SIG-M5 treated with dmso at 0.1 percent for 504 hours (cell line): ENCODE data around the gene SETD1B.
A peak's percentile ranks its signal among the peaks of the same experiment; 100 is the strongest.

ENCODE experiments used
- DNase-seq: peaks from one replicate; lab custom pipeline; 2025; ENCODE audit not compliant: unreplicated experiment; lab: John Stamatoyannopoulos, UW

Gene SETD1B

DNA sequence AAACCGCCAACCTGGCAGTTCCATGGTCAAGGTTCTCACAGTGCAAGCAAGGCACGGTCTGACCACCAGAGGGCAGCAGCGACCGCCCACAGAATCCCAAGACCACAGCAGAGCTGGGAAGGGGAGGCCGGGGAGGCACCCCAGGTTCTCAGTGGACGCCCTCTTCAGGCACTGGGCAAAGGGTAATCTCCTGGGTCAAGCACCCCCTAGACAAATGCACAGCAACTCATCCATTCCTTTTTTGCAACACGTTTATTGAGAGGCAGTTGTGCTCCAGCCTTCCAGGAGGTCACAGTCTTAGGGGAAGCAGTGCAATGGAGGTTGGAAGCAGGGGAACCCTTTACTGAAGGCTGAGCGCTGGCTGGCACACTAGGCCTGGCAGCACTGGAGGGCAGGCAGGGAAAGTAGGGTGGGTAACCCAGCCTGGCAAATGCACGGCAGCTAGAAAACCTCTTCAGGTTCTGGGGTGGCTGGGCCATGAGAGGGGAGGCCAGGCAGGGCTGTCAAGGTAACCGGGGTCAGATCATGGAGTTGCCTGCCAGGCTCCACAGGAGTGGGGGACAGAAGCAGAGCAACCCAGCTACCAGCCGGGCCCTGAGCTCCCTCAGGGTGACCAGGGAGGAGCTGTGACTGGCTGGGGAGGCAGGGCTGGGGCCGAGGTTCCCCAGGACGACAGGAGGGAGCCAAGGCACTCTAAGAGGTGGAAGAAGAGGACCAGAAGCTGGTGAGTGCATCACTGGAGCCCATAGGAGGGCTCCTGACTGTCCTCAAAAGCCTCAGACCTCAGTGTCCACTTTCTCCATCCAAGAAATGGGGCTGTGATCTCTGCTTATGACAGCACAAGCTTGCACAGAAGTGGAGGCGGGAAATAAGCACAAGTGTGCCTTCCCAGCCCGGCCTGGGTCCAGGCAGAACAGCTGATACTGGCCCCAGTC, 8.5 kb upstream of the SETD1B start:
- DNase-seq = peak; percentile 70

DNA sequence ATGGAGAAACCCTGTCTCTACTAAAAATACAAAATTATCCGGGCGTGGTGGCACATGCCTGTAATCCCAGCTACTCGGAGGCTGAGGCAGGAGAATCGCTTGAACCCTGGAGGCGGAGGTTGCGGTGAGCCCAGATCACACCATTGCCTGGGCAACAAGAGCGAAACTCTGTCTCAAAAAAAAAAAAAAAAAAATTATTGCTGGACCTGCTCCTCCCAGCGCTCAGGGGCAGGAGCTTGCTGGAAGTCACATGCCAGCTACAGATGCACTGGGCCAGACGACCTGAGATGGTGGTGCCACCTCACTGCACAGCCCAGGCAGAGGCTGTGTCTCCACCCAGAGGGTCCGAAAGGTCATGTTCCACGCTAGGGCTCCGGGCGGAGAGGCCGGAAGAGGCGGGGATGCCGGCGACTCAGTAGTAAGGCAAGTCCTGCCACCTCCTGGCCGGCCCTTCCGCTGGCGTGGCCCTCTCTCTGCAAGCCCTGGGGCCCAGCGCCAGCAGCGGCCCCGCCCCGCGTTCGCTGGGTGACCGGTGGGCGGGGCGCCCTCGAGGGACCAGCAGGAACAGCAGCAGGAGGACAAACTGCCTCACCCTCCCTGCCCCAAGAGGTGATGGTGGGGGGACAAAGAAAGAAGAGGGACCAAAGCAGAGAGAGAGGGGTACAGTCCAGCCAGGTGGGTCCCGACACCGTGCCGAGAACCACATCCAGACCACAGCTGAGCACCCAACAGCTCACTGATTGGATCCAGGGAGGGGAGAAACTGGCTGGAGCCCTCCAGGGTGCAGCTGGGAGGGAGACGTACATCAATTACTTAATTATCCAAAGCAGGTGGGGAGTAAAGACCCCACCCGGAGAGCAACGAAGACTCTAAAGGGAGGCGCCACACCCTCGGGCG, 6.7 kb upstream of the SETD1B start:
- peak; percentile 73 for DNase-seq

DNA sequence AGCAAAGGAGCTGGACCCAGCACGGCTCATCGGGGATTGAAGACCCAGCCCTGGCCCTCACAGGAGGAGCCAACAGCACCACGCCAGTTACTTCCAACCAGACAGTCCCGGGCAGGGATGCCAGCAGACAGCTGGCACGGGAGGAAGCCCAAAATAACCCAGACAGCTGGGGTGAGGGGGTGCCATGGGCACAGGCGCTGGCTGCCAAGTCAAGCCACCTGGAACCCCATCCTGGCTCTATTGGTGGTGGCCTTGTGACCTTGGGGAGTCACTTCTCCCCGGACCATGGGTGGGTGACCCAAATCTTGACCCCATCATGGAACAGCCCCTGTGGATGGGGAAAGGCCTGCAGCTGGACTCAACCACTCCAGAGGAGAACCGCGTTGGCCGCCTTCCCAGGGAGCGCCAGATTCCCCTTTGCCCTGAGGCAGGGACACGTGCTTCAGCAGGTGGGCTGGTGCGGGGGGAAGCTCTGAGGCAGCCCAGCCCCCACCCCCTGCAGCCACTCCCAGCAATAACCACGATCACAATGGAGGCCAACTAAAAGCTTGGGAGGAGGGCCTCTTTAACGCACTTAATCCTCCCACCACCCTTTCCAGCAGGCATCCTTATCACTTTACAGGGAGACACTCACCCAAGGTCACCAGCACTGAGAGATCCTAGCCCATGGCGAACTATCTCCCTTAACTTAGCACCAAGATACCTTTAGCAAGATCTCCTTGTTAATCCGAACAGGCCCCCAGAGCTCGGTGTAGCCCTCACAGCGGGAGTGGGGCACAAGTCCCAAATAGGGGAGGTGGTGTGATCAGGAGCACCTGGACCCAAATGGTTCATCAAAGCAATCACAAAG, 5.6 kb upstream of the SETD1B start:
- DNase-seq = no peak

DNA sequence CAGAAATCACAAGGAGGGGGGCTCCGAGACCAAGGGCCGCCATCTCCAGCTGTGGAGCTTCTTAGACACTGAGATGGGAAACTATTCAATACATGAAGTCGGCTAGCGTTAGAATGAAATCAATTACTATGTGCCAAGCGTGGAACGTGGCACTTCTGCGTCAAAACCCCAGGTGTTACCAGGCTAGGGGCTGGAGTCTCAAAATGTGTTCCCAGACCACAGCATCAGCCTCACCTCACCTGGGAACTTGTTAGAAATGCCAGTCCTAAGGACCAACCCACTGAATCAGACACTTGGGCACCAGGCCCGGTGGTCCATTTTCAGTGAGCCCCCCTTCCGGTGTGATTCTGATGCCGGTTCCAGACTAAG, 5.0 kb upstream of the SETD1B start:
- DNase-seq = no peak

DNA sequence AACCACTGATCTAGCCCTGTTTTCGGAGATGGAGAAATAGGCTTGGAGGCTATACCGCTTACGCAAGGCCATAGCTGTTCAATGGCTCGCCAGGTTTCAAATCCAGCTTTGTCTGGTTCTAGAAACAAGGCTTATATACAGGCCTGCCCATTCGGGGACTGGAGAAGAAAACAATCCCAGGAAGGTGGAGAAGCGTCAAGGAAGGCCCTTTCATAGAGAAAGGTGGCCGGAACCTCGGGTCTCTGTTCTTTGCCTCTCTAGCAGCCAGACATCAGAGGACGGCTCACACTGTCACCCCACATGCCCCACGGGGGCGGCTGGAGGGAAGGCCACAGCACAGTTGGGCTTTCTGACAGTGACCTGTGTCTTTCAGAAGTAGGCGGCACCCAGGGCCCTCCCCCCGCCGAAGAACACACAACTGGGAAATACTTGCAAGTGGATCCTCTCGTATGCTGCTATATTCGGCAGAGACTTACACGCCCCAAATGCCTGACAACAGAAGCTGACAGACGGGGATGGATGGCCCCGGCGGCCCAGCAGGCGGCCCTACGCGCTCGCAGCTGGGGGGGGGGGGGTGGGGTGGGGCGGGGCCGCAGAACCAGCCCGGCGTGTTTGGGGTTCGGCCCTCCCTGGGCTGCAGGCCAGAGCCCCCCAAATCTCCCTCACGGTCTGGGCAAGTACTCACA, 4.5 kb upstream of the SETD1B start:
- DNase-seq = peak; percentile 95

DNA sequence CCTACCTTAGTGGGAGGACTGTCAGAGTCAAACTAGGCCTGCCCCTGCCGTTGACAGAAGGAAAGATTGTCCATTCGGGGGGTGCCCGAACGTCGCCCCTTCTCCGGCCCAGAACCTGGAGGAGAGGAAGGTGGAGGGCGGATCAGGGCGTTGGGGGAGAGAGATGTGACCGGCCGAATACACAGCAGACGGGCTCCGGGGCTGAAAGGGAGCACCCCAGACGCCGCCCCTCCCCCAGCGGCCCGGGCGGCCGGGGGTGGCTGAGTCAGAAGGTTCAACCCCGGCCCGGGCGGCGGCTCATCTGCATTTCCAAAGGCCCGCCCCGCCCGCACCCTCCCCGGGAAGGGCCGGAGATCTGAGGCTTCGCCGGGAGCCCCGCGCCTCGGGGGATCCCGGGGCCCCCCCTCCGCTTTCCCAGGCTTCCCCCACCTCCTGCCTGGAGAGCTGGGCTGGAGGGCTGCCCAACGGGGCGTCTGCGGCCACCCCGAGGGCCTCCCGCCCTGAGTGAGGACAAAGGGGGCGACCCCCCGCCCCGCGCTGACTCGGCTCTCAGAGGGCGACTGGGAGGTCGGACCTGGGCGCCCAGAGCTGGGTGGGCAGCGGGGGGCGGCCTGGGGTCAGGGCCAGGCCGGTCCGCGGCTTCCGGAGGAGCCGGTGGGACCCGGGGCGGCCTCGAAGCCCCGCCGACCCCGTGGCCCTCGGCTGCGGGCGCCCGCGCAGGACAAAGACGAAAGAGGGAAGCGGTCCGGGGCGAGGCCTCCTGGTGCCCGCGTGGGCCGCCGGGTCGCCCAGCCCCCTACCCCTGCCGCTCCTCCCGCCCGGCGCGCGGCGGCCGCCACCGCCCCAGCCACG, 3.7 kb upstream of the SETD1B start:
- DNase-seq = peak; percentile 88

DNA sequence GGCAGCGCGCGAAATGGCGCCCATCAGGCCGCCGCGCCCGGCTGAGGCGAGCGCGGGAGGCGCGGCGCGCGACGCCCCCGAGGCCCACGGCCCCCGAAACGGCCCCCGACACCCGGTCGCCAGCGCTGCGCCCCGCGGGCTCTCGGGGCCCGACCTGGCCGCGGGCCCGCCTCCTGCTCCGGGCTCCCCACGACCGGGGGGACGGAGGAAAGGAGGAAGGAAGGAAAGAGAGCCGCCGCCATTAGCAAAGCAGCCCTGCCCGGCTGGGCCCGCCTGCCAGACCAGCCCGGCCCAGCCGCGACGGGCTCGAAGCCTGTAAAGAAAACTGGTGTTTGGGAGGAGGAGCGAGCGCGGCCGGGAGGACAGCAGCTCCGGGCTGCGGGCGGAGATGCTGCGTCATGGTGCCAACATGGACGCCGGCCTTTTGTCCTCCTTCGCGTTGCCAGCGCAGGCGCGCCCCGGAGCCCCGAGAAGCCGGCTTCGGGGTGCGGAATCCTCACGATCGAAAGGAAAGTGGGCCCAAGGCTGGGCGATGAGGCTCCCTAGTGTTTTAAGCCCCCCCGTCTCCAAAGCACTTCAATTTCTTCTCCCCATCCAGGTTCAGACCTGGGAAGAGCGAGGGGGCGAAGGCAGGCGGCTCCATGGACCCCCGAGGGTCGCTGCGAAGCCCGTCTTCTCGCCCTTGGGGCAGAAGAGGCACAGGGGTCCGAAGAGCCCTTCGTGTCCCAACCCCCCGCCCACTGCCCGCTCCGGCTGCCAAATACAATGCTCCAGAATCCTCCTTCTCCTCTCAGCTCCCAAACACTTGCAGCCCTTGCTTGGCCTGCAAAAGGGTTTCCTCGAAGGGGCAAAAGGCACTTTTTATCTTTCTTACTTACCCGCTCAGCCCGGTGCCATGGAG, 2.9 kb upstream of the SETD1B start:
- peak; percentile 50 for DNase-seq

DNA sequence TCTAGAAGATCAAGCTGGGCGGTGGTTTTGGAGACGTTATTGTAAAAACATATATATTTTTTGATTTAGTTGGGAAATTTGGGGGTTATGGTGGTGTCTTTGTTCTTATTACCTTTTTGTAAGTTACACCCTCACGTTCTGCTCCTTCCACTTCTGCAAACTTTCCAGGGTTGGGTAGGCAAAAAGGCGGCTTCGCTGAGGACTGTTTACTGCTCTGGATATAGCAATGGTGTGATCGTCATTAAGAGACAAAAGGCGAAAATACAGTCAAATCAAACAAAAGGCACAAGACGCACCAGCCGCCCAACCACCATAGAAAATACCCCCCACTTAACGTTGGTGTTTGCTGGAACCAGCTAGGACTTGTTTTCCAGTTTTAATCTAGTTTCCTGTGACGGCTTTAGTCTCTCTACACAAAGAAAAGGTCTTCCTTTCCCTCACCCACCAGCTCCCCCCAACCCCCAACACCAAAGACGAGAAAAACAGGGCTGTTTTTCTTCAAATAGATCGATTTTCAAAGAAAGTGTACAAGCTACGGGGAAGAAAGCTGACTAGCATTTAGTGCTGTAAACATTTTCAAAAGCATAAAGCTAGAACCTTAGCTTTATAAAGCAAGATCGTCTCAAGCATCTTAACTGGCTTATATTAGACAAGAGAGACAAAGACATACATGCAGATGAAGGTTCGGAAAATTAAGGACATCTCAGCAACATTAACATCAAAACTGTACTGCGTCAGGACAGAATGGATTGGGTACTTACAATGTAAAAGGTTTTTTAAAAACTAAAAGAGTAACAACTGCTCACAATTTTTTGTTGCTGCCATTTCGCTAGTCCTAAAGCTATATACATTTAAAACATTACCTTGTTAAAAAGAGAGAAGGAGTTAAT, 2.0 kb upstream of the SETD1B start:
- peak; percentile 55 for DNase-seq

DNA sequence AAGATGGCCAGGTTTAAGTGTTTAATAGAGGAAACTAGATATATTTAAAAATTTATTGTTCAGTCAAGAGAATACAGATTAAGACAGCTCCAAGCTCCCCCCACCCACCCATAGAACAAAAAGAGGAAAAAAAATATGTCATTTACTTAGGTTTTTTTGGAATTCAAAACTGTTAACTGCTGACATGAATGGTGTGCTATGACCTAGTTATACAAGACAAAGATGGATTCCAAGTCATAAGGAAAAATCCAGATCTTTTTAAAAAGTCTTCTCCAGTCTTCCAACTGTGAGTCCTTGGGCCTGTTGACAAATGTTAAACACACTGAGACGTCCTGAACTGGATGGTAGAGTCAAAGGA, 1.3 kb upstream of the SETD1B start:
- peak; percentile 61 for DNase-seq

DNA sequence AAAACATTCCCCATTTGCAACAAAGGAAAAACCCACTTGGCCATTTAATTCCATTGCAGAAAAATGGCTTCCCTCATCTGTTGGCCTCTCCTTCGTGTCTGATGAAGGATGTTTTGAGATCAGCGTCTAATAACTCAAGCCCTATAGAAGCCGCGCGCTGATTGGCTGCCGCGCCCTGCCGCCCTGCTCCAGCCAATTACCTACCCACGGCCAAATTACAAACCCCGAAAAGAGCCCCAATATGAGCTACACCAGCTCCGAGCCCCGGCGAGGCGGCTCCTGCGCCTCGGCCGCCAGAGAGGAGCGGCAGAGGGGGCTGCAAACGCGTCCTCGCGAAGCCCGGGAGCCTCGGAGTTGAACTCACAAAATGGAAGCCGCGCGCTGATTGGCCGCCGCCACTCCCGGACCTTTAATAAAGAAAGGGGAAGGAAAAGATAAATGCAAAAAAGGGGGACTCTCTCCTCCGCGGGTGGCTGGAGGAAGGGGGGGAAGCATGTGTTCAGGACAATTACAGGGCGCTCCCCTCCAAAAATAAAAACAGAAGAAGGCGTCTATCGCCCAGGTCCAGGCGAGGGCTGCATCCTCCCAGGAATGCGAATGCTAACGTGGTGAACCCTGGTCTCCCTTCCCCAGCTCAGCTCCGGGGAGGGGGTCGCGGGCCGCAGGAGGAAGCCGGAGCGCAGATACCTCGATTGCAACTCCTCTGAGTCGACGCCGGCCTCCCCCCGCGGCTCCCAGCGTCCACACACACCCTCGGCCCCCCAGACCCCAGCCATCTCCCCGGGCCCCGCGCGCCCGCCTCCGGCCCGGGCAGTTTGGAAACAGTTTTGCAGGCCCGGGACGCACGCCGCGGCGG, 738 bp upstream of the SETD1B start:
- DNase-seq = peak; percentile 99

DNA sequence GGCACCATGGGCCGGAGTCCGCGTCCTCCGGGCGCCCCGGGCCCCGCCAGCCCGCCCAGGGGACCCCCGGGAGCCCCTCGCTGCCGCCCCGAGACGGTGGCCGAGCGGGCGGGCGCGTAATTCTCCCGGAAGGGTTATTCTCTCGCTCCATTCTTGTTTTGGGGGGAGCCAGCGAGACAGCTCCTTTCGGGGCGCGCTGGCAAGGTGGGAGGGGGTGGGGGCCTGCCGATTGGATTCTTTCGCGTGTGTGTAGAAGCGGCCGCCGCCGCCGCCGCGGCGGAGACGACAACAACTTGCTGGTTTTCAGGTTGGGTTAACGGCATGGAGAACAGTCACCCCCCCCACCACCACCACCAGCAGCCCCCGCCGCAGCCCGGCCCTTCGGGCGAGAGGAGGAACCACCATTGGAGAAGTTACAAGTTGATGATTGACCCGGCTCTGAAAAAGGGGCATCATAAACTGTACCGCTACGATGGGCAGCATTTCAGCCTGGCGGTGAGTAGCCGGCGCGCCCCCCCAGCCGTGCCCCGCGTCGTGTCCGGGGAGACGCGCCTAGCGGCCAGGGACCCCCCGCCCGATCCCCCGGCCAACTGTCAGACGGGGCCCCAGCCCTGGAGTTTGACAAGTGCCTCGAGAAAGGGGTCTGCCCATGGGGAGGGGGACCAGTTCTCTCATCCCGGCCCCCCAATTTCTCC, 755 bp downstream of the SETD1B start:
- peak; percentile 54 for DNase-seq

DNA sequence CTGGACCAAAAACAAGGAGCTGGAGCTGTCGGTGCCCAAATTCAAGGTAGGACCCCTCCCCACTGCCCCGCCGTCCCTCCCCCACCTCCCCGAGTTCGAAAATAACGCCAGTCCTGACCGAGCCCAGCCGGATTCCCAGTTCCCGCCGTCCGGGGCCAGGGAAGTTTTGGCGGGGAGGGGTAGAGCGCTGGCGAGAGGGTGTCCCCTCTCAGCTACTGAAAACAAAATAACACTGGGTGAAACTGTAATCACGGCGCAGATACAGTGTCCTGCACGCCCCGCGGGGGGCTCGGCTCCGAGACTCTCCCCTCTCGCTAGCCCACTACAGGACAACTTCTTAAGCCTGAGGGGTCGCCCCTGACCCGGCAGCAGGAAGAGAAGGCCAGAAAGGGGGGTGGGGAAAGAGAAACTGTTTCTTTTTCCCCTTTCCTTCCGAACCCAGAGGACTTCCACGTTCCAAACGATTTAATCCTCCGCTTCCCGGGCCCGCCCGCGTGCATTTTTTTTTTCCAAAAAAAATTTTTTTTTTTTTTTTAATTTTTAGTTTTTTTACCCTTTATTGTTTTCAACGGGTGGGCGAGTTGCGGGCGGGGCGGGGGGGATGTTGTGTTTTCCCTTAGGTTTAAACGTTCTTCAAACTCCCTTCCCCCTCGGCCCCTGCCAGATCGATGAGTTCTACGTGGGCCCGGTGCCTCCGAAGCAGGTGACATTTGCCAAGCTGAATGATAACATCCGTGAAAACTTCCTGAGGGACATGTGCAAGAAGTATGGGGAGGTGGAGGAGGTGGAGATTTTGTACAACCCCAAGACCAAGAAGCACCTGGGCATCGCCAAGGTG, 1.6 kb downstream of the SETD1B start:
- DNase-seq = peak; percentile 21

DNA sequence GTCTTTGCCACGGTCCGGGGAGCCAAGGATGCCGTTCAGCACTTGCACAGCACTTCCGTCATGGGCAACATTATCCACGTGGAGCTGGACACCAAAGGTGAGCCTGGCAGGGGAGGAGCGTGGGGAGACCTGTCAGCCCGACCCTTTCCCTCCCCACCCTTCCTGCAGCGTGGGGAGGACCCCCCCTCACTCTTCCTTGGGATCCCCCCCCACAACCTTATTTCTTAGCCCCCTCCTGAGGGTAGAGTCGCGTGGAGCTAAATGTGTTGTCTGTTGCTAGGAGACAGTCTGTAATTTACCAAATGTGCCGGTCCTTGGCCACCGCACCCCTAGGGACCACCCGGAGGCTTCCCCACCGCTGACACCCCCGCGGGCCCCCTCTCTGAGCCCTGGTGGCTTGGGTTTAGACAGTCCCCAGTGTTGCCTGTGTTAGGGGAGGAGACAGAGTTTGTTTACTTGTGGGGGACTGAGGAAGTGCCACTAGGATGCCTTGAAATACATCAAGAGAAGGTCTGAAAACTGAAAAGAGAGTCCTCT, 2.3 kb downstream of the SETD1B start:
- DNase-seq = peak; percentile 62

DNA sequence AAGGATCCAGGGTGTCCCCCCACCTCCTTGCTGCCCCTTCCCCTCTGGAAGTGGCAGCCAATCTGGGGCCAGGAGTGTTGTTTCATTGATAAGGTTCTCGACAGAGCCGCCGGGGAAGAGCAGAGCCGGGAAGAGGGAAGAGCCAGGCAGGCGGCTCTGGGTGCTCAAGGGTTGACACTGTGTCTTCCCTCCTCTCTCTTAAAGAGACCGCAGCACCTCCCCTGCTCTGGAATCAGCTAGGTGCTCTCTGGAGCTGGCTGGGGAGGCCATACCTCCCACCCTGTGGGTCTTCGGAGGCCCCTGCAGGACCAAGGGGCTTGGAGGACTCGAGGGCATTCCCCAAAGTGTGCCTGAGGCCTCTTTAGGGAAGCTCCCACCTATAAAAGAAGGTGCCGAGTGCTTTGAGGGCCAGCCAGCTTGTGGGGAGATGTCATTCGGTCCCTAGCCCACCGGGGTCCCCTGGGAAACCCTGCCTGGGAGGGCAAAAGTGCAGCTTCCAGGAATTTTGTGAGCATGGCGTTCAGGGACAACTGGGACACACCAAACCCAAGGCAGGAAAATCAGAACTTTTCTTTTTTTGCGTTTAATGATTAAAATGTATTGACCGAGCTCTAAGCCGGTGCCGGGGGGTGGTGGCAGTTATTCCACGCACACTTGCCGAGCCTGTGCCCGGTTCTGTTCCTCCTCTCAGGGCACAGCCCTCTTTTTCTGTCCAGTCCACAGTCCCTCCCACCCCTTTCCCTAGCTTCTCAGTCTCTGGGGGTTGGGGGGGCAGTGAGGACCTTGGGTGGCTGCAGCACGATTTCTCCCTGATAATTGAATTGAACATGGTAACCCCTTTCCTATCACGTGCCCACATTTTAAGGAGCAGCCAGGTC, 3.0 kb downstream of the SETD1B start:
- peak; percentile 62 for DNase-seq
